HG03066 (cell line): Measurements from ENCODE around the gene GTF2B.
"Not testable (repeated sequence)": the region's sequence is repeated elsewhere in the genome, so short reads cannot be mapped to it uniquely, and the experiment has no call there.

Source experiments
- ATAC-seq: cut with Tn5 transposase; IDR thresholded peaks from one replicate; pipeline ENCODE4 v1.9.1; 2021; ENCODE audit warnings: low read depth; ENCODE audit not compliant: unreplicated experiment

Gene GTF2B, protein sequence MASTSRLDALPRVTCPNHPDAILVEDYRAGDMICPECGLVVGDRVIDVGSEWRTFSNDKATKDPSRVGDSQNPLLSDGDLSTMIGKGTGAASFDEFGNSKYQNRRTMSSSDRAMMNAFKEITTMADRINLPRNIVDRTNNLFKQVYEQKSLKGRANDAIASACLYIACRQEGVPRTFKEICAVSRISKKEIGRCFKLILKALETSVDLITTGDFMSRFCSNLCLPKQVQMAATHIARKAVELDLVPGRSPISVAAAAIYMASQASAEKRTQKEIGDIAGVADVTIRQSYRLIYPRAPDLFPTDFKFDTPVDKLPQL

DNA sequence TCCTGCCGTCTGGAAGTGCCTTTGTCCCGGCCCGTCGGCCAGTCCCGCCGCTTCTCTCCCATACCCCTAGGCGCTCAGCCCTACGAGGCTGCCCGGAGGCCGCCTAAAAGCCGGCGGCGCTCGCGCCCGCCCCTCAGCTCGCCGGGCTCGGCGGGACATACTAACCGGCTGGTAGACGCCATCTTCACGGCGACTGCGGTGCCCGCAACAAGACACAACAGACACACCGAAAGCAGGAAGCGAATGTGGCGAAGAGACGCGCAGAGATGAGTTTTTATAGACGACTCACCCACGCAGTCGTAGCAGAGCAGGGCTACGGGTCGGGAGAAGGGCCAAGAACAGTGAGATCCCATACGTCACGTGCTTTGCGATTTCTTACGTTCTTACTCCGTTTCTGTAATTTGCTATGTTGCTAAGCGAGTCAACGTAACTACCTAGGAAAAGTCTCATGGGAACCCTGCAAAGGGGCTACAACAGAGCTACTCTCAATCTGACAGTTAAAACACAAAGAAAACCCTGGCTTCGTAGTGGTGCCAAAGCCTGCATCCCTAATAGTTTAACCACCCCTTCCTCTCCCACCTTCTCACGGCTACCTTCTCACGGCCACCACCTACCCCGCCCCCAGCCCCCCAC lies at the start of gene GTF2B:
Gene GTF2B (minus strand): TSS at position 250 of the 633 bp plus-strand sequence. CDS start 68 bp downstream, at position 182.
- peak; percentile 93 for ATAC-seq

DNA sequence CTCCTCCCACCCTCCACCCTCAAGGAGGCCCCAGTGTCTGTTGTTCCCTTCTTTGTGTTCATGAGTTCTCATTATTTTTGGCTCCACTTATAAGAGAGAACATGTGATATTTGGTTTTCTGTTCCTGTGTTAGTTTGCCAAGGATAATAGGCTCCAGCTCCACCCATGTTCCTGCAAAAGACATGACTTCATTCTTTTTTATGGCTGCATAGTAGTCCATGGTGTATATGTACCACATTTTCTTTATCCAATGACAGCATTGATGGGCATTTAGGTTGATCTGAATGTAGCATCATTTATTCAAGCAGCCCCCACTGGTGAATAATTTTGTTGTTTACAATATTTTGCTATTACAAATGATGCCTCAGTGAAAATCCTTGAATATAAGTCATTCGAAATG lies 47.2 kb upstream of the GTF2B start:
- not testable (repeated sequence) for ATAC-seq

DNA sequence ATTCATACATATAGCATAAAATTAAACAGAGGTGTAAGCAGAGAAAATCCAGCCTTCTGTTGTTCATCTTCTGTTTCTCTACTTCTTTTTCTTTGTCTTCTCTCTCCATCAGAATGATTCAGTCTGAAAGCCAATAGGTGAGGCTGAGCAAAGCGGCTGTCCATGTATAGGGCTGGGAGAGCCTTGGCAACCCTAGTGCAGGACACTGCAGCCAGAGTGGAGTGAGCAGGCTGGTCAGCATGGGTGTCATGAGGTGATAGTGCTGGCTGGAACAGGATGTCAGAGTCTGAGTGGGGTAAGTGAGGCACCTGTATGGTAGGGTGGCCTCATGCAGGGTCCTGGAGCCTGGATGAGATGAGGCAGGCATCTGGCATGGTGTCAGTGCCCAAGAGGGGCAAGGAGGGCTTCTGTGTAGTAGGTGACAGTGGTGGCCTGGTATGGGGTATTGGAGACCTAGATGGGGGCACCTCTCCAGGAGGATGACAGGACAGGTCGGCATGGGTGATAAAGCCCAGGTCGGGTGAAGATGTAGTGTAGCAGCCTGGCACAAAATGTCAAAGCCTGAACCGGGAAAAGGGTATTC lies 45.5 kb upstream of the GTF2B start:
- ATAC-seq, result no peak

DNA sequence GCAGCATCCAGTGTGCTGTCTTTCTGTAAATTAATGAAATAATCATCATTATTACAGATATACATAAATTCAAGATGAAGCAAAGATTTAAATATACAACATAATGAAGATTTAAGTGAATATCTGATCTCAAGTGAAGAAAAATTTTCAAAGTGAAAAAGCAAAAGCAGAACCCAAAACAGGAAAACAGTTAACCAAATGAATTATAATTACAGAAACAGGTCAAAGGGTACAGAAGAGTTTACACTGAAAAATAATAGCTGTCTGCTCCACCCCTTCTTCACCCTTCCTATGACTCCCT lies 44.8 kb upstream of the GTF2B start:
- ATAC-seq, result no peak

DNA sequence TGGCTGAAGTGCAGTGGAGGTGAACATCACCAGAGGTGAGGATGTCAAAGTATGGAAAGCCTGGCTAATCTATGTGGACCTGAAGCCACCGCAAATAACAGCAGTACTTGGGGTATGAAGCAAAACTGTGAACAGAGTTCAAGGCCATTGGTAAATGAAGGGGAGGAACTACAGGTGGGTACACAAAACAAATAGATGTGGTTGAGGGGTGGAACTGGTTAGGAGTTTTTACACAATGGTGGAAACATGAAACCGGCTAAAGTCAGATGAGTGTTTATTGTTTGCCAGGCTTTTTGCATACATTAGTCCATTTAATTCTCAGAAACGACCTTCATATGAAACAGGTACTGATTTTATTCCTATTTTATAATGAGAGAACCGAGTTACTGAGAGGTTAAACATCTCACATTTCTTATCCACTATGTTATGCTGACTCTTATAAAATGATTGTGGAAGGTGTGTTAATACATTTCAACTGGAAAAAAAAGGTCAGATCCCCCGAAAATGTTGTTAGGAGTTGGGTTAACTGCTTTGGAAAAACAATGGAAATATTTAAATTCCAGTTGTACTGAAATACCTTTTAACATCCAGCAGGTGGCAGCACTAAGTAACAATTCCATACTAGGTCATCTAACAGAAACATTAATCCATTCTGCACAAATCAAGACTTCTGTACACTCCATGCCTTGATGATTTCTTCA lies 44.3 kb upstream of the GTF2B start:
- ATAC-seq, result no peak

DNA sequence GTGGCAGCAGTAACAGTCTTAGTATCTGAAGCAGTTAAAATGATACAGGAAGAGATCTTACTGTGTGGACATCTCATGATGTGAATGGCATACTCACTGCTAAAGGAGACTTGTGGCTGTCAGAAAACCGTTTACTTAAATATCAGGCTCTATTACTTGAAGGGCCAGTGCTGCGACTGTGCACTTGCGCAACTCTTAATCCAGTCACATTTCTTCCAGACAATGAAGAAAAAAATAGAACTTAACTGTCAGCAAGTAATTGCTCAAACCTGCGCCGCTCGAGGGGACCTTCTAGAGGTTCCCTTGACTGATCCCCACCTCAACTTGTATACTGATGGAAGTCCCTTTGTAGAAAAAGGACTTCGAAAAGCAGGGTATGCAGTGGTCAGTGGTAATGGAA lies 38.8 kb upstream of the GTF2B start:
- ATAC-seq, result not testable (repeated sequence)

DNA sequence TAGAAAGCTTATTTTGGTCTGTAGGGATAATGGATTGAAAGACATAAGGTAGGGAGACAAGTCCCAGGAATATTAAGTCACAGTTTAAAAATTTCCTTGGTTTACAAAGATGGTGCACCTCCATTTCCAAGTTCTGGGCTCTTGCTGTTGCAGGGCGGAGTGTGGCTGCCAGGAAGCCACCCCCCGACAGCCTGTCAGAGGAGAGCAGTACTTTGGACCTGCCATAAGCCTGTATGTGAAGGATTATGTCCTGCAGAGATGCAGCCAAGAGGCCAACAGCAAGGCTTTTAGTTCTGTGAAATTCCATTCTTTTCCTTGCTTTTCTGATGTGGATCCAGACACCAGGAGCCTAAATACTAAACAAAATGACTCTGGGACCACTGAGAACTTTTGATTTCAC lies 31.9 kb upstream of the GTF2B start:
- ATAC-seq, result no peak

DNA sequence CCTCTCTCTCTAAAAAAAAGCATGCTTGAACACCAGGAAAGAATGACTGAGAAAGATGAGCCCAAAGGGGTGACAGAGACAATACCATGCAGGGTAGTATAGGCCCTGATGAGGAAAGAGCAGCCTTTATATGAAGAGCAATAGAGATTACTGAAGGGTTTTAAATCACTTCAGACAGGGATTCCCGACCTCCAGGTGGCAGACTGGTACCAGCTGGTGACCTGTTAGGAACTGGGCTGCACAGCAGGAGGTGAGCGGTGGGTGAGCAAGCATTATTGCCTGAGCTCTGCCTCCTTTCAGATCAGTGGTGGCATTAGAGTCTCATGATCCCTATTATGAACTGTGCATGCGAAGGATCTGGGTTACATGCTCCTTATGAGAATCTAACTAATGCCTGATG lies 30.8 kb upstream of the GTF2B start:
- no peak for ATAC-seq

DNA sequence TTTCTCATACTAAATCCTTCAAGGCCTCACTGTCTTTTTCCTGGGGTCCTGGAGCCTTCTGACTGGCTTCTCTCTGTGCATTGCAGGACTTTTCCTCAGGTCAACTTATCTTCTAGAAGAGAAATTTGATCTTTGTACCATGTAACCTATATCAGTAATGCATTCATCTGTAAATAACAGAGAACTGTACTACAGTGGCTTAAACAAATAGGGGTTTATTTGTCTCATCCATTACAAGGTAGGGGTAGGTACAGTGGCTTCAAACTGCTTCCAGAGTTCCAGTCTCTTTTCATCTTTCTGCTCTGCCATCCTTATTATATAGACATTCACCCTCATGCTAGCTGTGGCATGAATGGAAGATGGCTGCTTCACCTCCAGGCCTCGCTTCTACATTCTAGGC lies 29.5 kb upstream of the GTF2B start:
- ATAC-seq, result no peak

DNA sequence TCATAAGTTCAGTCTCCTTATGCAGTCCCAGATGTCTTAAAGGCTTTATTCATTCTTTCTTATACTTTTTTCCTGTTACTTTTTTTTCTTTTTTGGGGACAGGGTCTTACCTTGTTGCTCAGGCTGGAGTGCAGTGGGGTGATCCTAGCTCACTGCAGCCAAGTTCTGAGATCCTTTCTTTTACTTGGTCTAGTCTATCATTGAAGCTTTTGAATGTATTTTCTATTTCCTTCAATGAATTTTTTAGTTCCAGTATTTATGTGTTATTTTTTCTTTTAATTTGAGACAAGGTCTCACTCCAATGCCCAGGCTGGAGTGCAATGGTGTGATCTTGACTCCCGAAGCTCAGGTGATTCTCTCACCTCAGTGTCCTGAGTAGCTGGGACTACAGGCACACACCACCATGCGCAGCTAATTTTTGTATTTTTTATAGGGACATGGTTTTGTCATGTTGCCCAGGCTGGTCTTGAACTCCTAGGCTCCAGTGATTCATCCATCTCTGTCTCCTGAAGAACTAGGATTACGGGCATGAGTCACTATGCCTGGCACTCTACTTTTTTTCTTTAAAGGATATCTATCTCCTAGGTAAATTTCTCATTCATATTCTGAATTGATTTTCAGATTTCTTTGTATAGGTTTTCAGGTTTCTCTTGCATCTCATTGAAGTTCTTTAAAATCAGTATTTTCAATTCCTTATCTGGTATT lies 26.1 kb upstream of the GTF2B start:
- no peak for ATAC-seq

DNA sequence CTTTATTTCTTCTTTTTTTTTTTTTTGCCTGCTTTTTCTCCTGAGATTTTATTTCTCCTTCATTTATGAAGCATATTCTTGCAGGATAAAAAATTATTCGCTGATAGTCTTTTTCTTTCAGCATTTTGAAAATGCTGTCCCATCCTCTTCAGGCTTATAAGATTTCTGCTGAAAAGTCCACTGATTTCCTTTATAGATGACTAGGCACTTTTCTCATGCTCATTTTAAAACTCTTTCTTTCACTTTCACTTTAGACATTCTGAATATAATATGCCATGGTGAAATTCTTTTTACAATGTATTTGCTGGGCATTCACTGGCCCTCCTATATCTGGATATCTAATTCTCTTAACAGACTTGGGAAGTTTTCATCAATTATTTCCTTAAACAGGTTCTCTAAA lies 25.5 kb upstream of the GTF2B start:
- ATAC-seq, result no peak

DNA sequence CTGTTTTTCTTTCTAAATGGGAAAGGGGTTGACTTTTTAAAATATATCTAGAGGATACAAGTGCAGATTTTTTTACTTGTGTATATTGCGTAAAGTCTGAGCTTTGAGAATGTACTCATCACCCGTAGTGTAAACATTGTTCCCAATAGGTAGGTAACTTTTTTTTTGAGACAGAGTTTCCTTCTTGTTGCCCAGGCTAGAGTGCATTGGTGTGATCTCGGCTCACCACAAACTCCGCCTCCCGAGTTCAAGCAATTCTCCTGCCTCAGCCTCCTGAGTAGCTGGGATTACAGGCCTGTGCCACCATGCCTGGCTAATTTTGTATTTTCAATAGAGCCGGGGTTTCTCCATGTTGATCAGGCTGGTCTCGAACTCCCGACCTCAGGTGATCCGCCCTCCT lies 20.4 kb upstream of the GTF2B start:
- not testable (repeated sequence) for ATAC-seq

DNA sequence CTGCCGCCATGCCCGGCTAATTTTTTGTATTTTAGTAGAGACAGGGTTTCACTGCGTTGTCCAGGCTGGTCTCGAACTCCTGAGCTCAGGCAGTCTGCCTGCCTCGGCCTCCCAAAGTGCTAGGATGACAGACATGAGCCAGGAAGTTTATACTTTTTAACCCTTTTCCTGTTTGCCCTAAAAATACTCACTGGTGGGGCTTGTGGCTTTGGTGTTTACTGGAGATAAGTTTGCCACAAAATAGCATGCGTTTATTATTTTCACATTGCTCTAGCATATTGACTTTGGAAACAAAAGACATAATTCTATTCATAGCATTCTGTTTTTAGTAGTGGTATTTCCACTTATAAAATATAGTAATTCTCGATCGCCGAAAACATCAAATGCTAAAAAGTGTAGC lies 19.8 kb upstream of the GTF2B start:
- ATAC-seq, result no peak

DNA sequence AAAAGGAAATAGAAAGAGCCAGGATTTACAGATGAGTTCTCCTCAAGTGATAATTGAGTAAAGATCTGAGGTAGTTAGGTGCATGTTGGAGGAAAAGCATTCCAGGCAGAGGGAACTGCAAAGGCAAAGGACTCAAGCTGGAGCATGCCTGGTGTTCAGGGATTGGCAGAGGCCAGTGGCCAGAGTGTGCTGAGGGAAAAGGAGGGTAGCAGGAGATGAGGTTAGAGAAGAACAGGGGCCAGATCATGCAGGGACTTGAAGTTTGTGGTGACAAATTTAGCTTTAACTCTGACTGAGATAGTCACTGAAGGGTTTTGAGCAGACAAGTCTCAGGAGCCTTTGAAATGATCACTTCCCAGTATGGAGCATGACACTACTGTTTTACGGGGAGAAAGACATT lies 19.0 kb upstream of the GTF2B start:
- ATAC-seq, result no peak

DNA sequence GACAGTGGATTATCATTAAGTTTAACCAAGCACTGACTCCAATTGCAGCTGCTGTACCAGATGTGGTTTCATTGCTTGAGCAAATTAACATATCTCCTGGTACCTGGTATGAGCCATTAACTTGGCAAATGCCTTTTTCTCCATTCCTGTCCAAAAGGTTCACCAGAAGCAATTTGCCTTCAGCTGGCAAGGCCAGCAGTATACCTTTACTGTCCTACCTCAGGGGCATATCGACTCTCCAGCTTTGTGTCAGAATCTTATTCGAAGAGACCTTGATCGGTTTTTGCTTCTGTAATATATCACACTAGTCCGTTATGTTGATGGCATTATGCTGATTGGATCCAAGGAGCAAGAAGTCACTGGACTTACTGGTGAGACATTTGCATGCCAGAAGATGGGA lies 9.5 kb upstream of the GTF2B start:
- no peak for ATAC-seq

DNA sequence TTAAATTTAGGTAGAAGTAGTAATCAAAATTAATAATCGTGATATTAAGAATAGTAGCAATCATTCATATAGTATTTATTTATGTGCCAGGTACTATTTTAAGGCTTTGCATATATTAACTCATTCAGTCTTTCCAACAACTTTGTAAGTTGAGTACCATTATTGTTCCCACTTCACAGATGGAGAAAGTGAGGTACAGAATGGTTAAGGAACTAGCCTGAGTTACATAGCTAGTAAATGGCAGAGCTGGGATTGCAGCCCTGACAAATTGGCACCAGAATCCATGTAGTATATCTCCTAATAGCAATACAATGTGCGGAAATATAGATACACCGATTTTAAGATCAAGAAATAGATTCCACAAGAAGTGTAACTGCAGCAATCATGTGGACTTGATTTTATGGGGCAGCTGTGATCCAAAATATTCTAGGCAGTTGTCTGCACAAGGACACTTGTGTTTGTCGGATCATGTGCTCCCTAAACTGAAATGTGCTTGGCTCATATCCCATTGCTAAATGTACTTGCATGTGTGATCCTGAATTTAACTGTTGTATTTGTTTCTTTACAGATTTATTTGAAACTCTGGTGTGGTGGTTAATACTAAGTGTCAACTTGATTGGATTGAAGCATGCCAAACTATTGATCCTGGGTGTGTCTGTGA lies 5.8 kb upstream of the GTF2B start:
- ATAC-seq, result no peak

DNA sequence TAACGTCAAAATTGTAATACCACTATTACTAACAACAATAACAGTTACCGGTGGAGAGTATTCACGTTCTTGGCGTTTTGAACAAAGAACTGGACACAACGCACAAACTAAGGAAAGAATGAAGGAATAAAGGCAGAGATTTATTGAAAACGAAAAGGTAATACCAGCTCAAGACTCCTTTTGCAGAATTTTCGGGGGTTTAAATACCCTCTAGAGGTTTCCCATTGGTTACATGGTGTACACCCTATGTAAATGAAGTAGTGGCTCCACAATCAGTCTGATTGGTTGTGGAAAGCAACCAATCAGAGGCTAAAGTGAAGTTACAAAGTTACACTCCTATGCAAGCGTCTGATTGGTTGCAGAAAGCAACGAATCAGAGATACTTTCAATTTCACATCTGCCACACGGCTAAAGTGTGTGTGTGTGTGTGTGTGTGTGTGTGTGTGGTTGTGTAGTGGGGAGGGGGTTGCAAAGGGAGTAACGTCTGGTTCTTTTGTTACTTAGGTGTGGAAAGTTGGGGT lies 1.1 kb upstream of the GTF2B start:
- no peak for ATAC-seq

DNA sequence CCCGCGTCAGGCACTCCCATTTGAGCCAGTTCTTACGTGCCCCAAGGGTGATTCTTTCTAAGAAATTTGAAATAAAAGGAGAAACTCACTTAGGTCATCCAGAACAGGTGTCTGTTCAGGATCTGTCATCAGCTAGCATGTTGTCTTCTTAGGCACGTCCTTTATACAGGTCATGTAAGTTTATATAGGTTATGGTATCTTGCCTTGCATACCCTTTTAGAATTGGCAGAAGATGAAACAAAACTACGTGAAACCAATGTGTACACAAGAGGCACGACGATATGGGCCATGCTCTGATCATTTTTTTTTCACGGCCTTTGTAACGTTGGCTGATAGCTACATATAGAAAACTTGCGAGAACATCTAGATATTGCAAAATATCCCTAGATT lies 579 bp upstream of the GTF2B start:
- no peak for ATAC-seq

DNA sequence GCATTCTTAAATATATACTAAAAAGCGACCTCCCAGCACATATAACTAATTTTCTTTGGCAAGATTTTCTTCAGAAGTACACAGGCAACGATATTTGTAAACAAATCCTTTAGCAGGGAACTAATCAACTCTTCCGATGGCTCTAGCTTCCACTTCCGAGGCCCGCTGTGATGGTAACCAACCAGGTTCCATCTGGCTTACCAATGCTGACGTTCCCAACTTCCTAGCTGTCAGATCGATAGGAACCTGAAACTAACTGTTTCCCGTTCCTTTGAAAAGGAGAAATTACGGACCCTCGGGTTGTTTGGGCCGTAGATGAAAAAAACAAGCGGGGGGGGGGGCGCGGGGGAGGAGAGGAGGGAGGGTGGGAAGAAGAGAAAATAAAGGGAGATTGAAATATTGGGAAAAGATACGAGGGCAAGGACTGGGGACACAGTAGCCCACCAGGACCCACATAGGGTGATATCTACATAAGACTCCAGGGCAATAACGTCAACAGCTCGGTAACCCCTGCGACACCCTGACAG lies 513 bp downstream of the GTF2B start:
- no peak for ATAC-seq

DNA sequence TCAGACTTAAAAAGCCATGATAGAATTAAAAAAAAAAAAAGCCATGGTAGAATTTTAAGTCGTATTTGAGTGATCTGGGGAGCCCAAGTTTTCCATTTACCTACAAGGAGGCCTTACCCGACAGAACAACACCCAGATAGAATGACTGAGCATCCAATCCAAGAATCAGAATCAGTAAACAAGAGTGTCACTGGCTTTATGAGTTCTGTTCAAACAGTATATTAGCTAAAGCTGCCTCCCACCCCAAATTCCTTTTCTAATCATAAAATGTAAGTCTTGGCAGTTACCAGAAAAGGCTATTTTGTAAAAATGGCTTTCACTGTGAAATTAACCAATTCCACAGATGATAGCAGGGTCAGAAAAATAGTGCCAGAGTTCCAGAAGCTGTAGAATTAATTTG lies 1.2 kb downstream of the GTF2B start:
- ATAC-seq, result no peak
